Vagina (tissue), 2 donors: ENCODE data around the gene NLGN1.

Experiments used
- POLR2A ChIP-seq, 2 donors: fragments of 450-650 bp; IDR thresholded peaks; one replicate each; pipeline ENCODE4 v1.6.1; 2017; ENCODE audit warnings: antibody characterized with exemption in 2 of 2, mild to moderate bottlenecking in 2 of 2, moderate library complexity in 2 of 2
- POLR2AphosphoS5 ChIP-seq, 2 donors: sonication (generic); formaldehyde crosslinking; IDR thresholded peaks; one replicate each; pipeline ENCODE4 v1.9.0; 2017; ENCODE audit warnings: antibody characterized with exemption in 2 of 2, mild to moderate bottlenecking in 2 of 2, low read depth in 1 of 2; ENCODE audit not compliant: insufficient read depth in 1 of 2
- TF ChIP-seq, protein P1 (sequence below), 3 experiments: fragments of 450-650 bp in 2 of 3; fragments of 200-600 bp in 1 of 3; sonication (generic) in 1 of 3; IDR thresholded peaks; one replicate each; pipeline ENCODE4 v1.5.1; 2017 to 2019; ENCODE audit warnings: antibody characterized with exemption in 3 of 3, mild to moderate bottlenecking in 2 of 3, moderate library complexity in 2 of 3

DNA sequence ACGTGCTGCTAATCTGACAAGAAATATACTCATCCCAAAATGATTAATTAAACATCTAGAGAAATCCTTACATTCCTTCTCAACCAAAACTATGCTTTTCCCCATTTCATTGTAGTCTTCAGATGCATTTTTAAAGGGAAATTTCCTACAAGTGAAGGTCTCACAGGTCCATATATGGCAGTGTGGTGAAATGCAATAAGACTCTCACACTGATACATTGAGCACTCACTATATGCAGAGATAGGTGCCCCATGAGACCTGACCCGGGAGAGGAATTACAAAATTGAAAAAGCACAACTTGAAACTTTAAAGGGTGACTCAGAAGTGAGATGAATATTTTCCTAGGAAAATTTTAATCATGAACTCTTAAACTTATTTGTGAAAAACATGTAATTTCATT, 832.4 kb downstream of the NLGN1 start:
- TF ChIP-seq POLR2A (IDR thresholded peaks at IDR 0.05) = no peak
- TF ChIP-seq, protein P1, sequence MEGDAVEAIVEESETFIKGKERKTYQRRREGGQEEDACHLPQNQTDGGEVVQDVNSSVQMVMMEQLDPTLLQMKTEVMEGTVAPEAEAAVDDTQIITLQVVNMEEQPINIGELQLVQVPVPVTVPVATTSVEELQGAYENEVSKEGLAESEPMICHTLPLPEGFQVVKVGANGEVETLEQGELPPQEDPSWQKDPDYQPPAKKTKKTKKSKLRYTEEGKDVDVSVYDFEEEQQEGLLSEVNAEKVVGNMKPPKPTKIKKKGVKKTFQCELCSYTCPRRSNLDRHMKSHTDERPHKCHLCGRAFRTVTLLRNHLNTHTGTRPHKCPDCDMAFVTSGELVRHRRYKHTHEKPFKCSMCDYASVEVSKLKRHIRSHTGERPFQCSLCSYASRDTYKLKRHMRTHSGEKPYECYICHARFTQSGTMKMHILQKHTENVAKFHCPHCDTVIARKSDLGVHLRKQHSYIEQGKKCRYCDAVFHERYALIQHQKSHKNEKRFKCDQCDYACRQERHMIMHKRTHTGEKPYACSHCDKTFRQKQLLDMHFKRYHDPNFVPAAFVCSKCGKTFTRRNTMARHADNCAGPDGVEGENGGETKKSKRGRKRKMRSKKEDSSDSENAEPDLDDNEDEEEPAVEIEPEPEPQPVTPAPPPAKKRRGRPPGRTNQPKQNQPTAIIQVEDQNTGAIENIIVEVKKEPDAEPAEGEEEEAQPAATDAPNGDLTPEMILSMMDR (IDR thresholded peaks at IDR 0.05) = no peak
- TF ChIP-seq POLR2AphosphoS5 (IDR thresholded peaks at IDR 0.05; ENCODE audit: insufficient read depth in 1 of 2, low read depth in 1 of 2) = no peak
